Psoas muscle (tissue), 8 donors: ENCODE results near the gene RBM20. TPM values are rescaled to one million over a fixed set of nuclear protein-coding genes. Genes with fewer than 3 reads are reported as not detected.
A peak's percentile ranks its signal among the peaks of the same experiment; 100 is the strongest.

Experiments
- ATAC-seq, 4 donors: fragments of 200-7000 bp; cut with Tn5 transposase; one replicate each; pipeline ENCODE4 v1.9.1; 2020; ENCODE audit warnings: moderate library complexity in 3 of 4, mild to moderate bottlenecking in 2 of 4
- DNase-seq, 2 donors: peaks; one replicate each; pipeline ENCODE4 v3.0.0-alpha.2; 2020
- H3K27ac ChIP-seq: fragments of 200-600 bp; one replicate; pipeline ENCODE4 v1.8.0; 2022
- H3K27me3 ChIP-seq, 3 donors: fragments of 200-600 bp in 1 of 3; one replicate each; pipeline versions ENCODE4 v1.6.1 to v1.8.0; 2013 to 2022; ENCODE audit warnings: low read length in 2 of 3, mild to moderate bottlenecking in 2 of 3, moderate library complexity in 1 of 3; ENCODE audit not compliant: insufficient read depth in 3 of 3
- H3K36me3 ChIP-seq, 2 donors: fragments of 200-600 bp in 1 of 2; one replicate each; pipeline versions ENCODE4 v1.6.1 to v1.8.0; 2013 to 2022; ENCODE audit warnings: low read depth in 1 of 2, mild to moderate bottlenecking in 1 of 2, moderate library complexity in 1 of 2; ENCODE audit not compliant: insufficient read depth in 1 of 2
- H3K4me1 ChIP-seq: fragments of 200-600 bp; one replicate; pipeline ENCODE4 v1.8.0; 2022
- H3K4me3 ChIP-seq: fragments of 200-600 bp; one replicate; pipeline ENCODE4 v1.8.0; 2022; ENCODE audit warnings: mild to moderate bottlenecking
- H3K9me3 ChIP-seq: fragments of 200-600 bp; one replicate; pipeline ENCODE4 v1.8.0; 2022
- WGBS, 3 donors: extraction: QIAGEN DNeasy Blood & Tissue Kit; methylation state at CpG; one replicate each; pipeline versions ENCODE4 v1.1.6 to v1.1.7; 2013; 5-methylcytosine and 5-hydroxymethylcytosine counted together
- intact Hi-C, 2 donors: fragments of 100-400 bp; cut with DNase I; formaldehyde crosslinking; loops; one replicate each; pipeline versions ENCODE4 v1.11.0 to v1.14.2; 2022
- polyA plus RNA-seq, 3 donors: library from polyadenylated mRNA; stranded (reverse); fragments of 200-250 nt; gene quantifications; one replicate each; pipeline ENCODE4 v1.2.3, GENCODE V29; 2013
- total RNA-seq, 4 donors: library from RNA; stranded (reverse); fragmentation: NEBNext Ultra II Directional in 2 of 4; extraction: Animal tissue kit (Norgen Biotek cat#: 25700) in 2 of 4; gene quantifications; one replicate each; pipeline versions ENCODE4 v1.2.1 to v1.2.4, GENCODE V29; 2021 to 2023
- TF ChIP-seq, protein P1 (sequence below): fragments of 200-600 bp; IDR thresholded peaks from one replicate; pipeline ENCODE4 v1.8.0; 2022; ENCODE audit warnings: antibody characterized with exemption
- donor health status: healthy with polysubstance abuse.
- donor health status: DM: no; HTN: no; CAD: no; lungs with moderate emphysema.
- donor health status: Bipolar disorder and iron deficiency.
- donor health status: healthy.
- donor health status: DM: yes; HTN: yes; CAD: no.
- donor health status: DM: no; HTN: no; CAD: no.
- donor health status: DM: no; HTN: no; CAD: no.
- donor health status: DM: yes; HTN: yes; CAD: no.

RBM20 gene
- total and polyA plus RNA-seq, 7 donors = 1.6 to 48.8 (median 14.2) TPM

DNA sequence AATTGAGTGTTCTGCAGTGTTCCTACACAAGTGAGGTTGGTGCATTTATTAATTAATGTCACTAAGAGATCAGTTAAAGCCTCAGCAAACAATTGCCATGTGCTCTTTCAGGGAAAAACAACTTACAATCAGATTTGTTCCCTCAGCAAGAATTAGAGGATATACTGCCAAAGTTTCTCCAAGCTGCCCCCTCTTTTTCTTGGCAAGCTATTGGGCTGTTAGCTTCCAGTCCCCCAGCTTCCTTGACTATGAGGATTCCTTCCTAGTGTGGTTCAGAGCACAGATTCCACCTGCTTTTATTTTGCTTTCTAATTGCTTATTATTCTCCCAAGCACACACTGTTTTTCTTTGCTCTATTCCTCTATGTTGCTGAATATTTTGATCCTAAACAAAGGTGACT, 112.7 kb downstream of the RBM20 start:
- no peak for ATAC-seq
- peak overlapping the region; percentile 71 for H3K27ac ChIP-seq
- no peaks in the 10 kb centered on the region for H3K36me3 ChIP-seq
- H3K4me1 ChIP-seq = peaks cover 45% of the 10 kb centered on the region
- intact Hi-C loops = no loop called here
- no peaks in the 10 kb centered on the region for H3K9me3 ChIP-seq
- no peaks in the 10 kb centered on the region for H3K27me3 ChIP-seq
- TF ChIP-seq, protein P1, sequence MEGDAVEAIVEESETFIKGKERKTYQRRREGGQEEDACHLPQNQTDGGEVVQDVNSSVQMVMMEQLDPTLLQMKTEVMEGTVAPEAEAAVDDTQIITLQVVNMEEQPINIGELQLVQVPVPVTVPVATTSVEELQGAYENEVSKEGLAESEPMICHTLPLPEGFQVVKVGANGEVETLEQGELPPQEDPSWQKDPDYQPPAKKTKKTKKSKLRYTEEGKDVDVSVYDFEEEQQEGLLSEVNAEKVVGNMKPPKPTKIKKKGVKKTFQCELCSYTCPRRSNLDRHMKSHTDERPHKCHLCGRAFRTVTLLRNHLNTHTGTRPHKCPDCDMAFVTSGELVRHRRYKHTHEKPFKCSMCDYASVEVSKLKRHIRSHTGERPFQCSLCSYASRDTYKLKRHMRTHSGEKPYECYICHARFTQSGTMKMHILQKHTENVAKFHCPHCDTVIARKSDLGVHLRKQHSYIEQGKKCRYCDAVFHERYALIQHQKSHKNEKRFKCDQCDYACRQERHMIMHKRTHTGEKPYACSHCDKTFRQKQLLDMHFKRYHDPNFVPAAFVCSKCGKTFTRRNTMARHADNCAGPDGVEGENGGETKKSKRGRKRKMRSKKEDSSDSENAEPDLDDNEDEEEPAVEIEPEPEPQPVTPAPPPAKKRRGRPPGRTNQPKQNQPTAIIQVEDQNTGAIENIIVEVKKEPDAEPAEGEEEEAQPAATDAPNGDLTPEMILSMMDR = no peak
- DNase-seq = no peak
- H3K4me3 ChIP-seq = no peak overlapping the region

DNA sequence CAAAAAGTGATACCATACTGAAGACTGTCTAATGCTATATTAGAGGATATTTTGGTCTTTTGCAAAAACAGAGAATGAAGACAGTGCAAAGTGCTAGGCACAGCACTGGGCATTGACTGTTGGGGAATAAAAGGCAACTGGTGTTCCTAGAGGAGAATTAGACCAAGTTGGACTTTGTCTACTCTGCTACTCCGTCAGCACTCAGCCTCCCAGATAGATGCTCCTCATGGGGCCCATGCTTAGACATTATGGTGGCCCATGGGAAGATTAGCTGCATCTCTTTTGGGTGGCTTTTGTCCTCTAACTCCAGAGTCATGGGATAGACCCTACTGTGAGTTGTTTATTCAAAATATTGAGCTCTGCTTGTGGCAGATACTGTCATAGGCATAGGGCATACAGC, 113.5 kb downstream of the RBM20 start:
- Histone ChIP-seq H3K4me1 (peaks cover 52% of the 10 kb centered on the region), H3K9me3 (no peaks in the 10 kb centered on the region), H3K27me3 (no peaks in the 10 kb centered on the region), H3K27ac (peak overlapping the region; percentile 71), H3K4me3 (no peak overlapping the region), H3K36me3 (no peaks in the 10 kb centered on the region)
- TF ChIP-seq, protein P1 = no peak
- DNase-seq (no peak), ATAC-seq (no peak)
- intact Hi-C loops = no loop called here
- WGBS, 3 donors = 66 to 100% (median 96%) methylated on average over 1 of the region's 1 CpG

- TF ChIP-seq, protein P1 = no peak
- H3K36me3 ChIP-seq = no peaks in the 10 kb centered on the region
- peaks cover 59% of the 10 kb centered on the region for H3K4me1 ChIP-seq
- intact Hi-C loops = no loop called here
- ATAC-seq = no peak
- no peaks in the 10 kb centered on the region for H3K9me3 ChIP-seq
- H3K27me3 ChIP-seq = no peaks in the 10 kb centered on the region
- H3K27ac ChIP-seq = peak overlapping the region; percentile 63
- DNase-seq = no peak
- H3K4me3 ChIP-seq = no peak overlapping the region
- WGBS, 3 donors = 91 to 95% (median 93%) methylated on average over 8 of the region's 8 CpGs
Observed at GRCh38 chr10:110758128-110758765, 114.1 kb downstream of the RBM20 start.

GRCh38 chr10:110758898-110759297, 114.8 kb downstream of the RBM20 start:
- Histone ChIP-seq H3K4me1 (peaks cover 65% of the 10 kb centered on the region), H3K4me3 (no peak overlapping the region), H3K27ac (peak overlapping the region; percentile 63), H3K27me3 (no peaks in the 10 kb centered on the region), H3K9me3 (no peaks in the 10 kb centered on the region), H3K36me3 (no peaks in the 10 kb centered on the region)
- intact Hi-C loops = no loop called here
- WGBS, 3 donors = 46 to 59% (median 57%) methylated on average over 4 of the region's 4 CpGs
- ATAC-seq = peak in 1 of 4 donors; percentile 24
- DNase-seq = no peak
- TF ChIP-seq, protein P1 = no peak

DNA sequence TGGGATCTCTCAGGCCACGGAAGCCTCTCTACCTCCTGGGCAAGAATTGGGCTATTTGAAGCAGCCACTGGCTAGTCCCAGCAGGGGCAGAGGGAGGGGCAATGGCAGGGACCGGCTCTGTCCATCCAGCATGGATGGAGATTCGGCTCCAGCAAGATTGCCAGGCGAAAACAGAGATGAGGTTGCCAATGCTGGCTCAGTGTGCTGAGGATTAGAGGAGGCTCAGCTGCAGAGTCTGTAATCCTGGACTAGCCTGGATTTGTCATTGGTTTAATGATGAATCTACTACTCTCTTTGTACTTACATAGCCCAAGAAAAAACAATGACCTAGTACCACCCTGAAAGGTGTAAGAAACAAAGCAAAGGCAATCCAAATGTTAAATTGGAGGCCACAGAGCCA, 115.4 kb downstream of the RBM20 start:
- TF ChIP-seq, protein P1 = no peak
- no peak for ATAC-seq
- DNase-seq = no peak
- intact Hi-C loops = no loop called here
- H3K4me1 ChIP-seq = peaks cover 67% of the 10 kb centered on the region
- no peaks in the 10 kb centered on the region for H3K36me3 ChIP-seq
- H3K27me3 ChIP-seq = no peaks in the 10 kb centered on the region
- no peaks in the 10 kb centered on the region for H3K9me3 ChIP-seq
- H3K4me3 ChIP-seq = no peak overlapping the region
- peak overlapping the region; percentile 63 for H3K27ac ChIP-seq
- 20 to 40% (median 29%) methylated on average over 4 of the region's 4 CpGs for WGBS, 3 donors
